Stimulated activated CD4-positive, alpha-beta T cell treated with anti-CD3 and anti-CD28 coated beads, TNF-alpha, amount 100 ng/mL, for 1 hour (primary cell): ENCODE data around the gene SNX5.
"Not testable (repeated sequence)": the region's sequence is repeated elsewhere in the genome, so short reads cannot be mapped to it uniquely, and the experiment has no call there.

Source experiments
- DNase-seq, 3 donors: peaks; one replicate each; pipeline ENCODE4 v3.0.0-alpha.2; 2020; ENCODE audit warnings: low read depth in 3 of 3, low spot score in 1 of 3

Gene SNX5

DNA sequence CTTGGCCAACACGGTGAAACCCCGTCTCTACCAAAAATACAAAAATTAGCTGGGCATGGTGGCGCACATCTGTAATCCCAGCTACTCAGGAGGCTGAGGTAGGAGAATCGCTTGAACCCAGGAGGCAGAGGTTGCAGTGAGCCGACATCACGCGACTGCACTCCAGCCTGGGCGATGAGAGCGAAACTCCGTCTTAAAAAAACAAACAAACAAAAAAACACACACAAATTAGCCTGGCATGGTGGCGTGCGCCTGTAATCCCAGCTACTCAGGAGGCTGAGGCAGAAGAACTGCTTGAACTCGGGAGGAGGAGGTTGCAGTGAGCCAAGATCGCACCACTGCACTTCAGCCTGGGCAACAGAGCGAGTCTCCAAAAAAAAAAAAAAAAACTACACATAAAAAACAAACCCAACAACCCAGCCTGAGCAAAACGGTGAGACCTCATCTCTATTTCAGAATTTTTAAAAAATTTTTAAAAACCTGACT lies 8.2 kb downstream of the SNX5 start:
- DNase-seq, result not testable (repeated sequence)

DNA sequence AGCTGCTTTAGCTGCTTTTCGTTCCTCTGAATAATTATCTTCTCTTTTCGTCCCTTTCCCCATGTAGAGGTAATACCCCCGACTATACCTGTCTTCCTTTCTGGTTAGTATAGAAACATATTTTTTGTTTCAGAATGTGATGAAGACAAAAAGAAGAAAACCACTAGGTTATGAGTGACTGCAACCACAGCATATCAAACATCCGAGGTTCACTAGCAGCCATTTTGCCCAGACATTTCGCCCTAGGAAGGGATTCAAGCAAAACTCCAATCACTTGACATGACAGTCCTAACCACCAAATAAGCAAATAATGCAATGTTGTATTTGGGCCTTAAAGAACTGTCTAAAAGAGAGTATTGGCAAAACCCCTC lies 9.4 kb downstream of the SNX5 start:
- DNase-seq, result no peak

GRCh38 chr20:17958373-17959256 lies 10.0 kb downstream of the SNX5 start:
- no peak for DNase-seq

GRCh38 chr20:17957505-17958363 lies 10.9 kb downstream of the SNX5 start:
- no peak for DNase-seq

- no peak for DNase-seq
Measured at GRCh38 chr20:17956099-17956685, 12.4 kb downstream of the SNX5 start.

- DNase-seq, result no peak
Measured at GRCh38 chr20:17955302-17955701, 13.3 kb downstream of the SNX5 start.

GRCh38 chr20:17953935-17954334 lies 14.7 kb downstream of the SNX5 start:
- DNase-seq, result no peak

- no peak for DNase-seq
Measured at GRCh38 chr20:17952692-17953684, 15.6 kb downstream of the SNX5 start.

GRCh38 chr20:17951323-17951722 lies 17.3 kb downstream of the SNX5 start:
- DNase-seq, result no peak

DNA sequence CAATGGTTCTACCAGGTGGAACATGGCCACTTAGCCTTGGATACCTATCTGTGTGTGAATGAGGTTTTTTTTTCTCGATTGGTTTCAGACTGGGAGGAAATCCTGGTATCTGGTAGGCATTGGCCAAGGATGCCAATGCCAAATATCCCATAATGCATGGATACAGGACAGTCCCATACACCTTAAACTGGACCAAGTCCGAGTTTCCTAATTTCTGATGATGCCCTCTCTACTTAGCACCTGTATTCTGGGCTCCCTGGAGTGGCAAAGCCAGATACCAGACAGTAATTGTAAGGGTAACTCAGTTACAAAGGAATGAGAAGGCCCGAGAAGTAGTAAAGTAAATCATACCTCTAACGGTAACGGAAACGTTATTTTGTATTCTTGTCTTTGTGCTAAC lies 17.9 kb downstream of the SNX5 start:
- DNase-seq, result no peak

DNA sequence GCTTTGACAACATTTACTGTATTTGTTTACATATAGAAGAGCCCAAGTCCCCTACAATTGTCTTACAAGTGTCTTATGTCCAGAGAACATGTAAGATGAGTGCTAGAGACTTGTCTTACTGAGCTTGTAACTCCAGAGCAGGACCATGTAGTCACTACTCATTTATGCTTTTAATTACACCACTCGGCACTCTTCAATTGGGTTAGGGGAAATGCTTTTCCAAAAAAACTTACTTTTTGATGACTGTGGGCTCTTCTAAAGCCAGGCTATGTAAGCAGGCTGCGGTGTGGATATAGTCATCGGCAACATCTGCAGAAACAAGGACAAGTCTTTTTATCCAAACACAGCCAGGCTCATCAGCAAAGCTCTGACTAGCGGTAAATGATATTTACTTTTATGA lies 18.7 kb downstream of the SNX5 start:
- DNase-seq, result no peak

DNA sequence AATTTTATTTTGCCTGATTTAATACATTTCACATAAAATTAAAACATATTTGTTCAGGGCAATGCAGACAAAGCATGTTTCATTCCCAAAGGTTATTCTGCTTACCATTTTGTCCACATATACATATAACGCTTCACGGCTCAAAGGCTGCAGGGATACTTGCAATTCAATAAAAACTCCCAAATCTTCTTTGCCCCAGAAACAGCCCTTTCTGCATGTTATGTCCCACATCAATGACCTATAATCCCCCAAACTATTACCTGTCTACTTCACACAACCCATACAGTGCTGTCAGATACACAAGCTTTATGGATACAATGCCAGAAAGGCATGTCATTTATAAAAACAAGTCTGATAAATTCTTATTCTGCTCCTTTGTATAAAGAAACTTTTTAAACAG lies 20.2 kb downstream of the SNX5 start:
- DNase-seq, result no peak

GRCh38 chr20:17947474-17947815 lies 21.1 kb downstream of the SNX5 start:
- DNase-seq, result no peak

GRCh38 chr20:17946572-17947473 lies 21.8 kb downstream of the SNX5 start:
- DNase-seq, result no peak

DNA sequence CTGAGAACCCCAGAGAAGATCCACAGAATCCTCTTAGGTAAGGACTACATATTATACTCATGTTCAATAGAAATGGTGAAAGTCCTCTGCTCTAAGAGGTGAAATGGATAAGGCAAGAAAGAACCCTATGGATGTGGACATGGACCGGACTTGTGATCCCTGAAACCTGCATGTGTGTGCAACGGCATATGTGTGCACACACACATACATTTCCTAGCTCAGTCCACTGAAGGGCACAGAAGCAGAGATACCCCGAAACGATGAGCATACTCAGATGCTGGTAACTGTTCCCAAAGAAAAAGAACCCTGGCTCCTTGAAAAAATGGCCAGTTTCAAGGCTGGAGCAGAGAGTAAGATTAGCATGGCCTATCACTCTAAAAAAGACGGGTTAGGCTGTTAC lies 22.6 kb downstream of the SNX5 start:
- no peak for DNase-seq

GRCh38 chr20:17944854-17945474 lies 23.6 kb downstream of the SNX5 start:
- no peak for DNase-seq

DNA sequence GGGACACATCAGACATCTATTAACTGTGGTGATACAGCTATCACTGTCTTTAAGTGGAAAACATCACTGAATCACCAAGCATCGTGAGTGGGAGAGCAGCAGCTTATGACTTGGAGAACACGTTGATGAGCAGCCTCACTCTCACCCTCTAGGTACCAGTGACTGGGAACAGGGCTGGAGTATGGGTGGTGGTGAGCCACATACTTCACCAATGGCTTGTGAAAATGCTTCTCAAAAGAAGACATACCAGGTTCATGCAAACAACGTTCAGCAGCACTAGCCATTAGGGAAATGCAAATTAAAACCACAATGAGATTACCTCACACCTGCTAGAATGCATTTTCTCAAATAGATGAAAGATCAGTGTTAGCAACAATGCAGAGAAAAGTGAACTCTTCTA lies 25.3 kb downstream of the SNX5 start:
- no peak for DNase-seq

DNA sequence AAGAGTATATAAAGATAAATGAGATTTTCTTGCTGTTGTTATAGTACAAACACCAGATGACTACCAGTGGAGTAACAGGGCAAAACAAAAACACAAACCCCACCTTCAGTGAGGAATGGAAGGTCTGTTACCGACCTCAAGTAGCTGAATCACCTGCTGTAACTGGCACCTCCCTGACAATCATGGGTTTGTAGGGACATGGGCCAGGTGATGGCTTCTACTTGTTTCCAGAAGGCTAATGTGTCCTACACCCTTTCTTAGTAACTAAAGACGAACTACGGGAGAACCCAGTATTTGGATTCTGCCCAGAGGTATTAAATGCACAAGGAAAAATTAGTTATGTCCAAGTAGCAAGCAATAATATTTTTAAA lies 26.8 kb downstream of the SNX5 start:
- no peak for DNase-seq
